ENCODE data around the gene ADAM29. TPM values are rescaled to one million over a fixed set of nuclear protein-coding genes. Genes with fewer than 3 reads are reported as not detected.

Gene ADAM29
- polyA plus RNA-seq, 3 donors, result not detected

GRCh38 chr4:174930895-174931294, 12.7 kb downstream of the ADAM29 start:
- no peak overlapping the region for H3K4me3 Mint-ChIP-seq
- H3K4me1 ChIP-seq (ENCODE audit: control insufficient read depth in 1 of 2, insufficient read depth in 2 of 2, low read length in 2 of 2), result no peaks in the 10 kb centered on the region
- intact Hi-C loops (cut with micrococcal nuclease), result no loop called here
- no peak for TF ChIP-seq CTCF (IDR thresholded peaks at IDR 0.05)
- H3K36me3 ChIP-seq (replicated peaks in 1 of 2; ENCODE audit: control insufficient read depth in 1 of 2, insufficient read depth in 2 of 2, low read length in 2 of 2), result no peaks in the 10 kb centered on the region
- H3K4me3 ChIP-seq (replicated peaks in 1 of 3; ENCODE audit: low read depth in 2 of 3, low read length in 3 of 3), result no peak overlapping the region
- WGBS (ENCODE audit: insufficient coverage), result 73% methylated on average over 4 of the region's 5 CpGs
- DNase-seq, result no peak
- H3K27ac Mint-ChIP-seq, result no peak overlapping the region
- no peak overlapping the region for H3K27ac ChIP-seq (ENCODE audit: low read depth in 1 of 2, low read length in 2 of 2)
- H4K20me1 ChIP-seq (ENCODE audit: insufficient read depth, low read length), result no peaks in the 10 kb centered on the region
- H3K79me2 ChIP-seq (ENCODE audit: insufficient read depth, low read length), result no peaks in the 10 kb centered on the region
- H3K27me3 Mint-ChIP-seq (ENCODE audit: low read depth in 3 of 3), result peaks cover 0 to 2% (median 1%) of the 10 kb centered on the region in 3 donors
- no peak overlapping the region for H3K9ac ChIP-seq (ENCODE audit: insufficient read depth, low read length, poor library complexity, severe bottlenecking)
- no peak overlapping the region for H2AFZ ChIP-seq (ENCODE audit: insufficient read depth, low read depth, low read length, poor library complexity, severe bottlenecking)
- peaks cover 2 to 17% (median 8%) of the 10 kb centered on the region in 7 donors for H3K9me3 Mint-ChIP-seq
- H3K4me2 ChIP-seq (replicated peaks; ENCODE audit: extremely low read depth, low read length, poor library complexity, severe bottlenecking), result no peak overlapping the region
- peaks cover 0 to 3% of the 10 kb centered on the region in 2 donors for H3K9me3 ChIP-seq (replicated peaks in 1 of 2; ENCODE audit: control insufficient read depth in 1 of 2, insufficient read depth in 1 of 2, low read length in 2 of 2)
- no peaks in the 10 kb centered on the region for H3K4me1 Mint-ChIP-seq
- H3K36me3 Mint-ChIP-seq, result no peaks in the 10 kb centered on the region
- no peaks in the 10 kb centered on the region for H3K27me3 ChIP-seq (ENCODE audit: control insufficient read depth in 2 of 2, insufficient read depth in 2 of 2, low read length in 2 of 2)

- no peaks in the 10 kb centered on the region for H4K20me1 ChIP-seq (ENCODE audit: insufficient read depth, low read length)
- Mint-ChIP-seq H3K36me3 (no peaks in the 10 kb centered on the region), H3K4me3 (no peak overlapping the region), H3K27me3 (ENCODE audit: low read depth in 3 of 3) (peaks cover 0 to 2% (median 0%) of the 10 kb centered on the region in 3 donors), H3K4me1 (no peaks in the 10 kb centered on the region), H3K9me3 (peaks cover 2 to 17% (median 7%) of the 10 kb centered on the region in 7 donors), H3K27ac (no peak overlapping the region)
- TF ChIP-seq CTCF (IDR thresholded peaks at IDR 0.05), result no peak
- no peak overlapping the region for H3K9ac ChIP-seq (ENCODE audit: insufficient read depth, low read length, poor library complexity, severe bottlenecking)
- no peaks in the 10 kb centered on the region for H3K4me1 ChIP-seq (ENCODE audit: control insufficient read depth in 1 of 2, insufficient read depth in 2 of 2, low read length in 2 of 2)
- H3K27ac ChIP-seq (ENCODE audit: low read depth in 1 of 2, low read length in 2 of 2), result no peak overlapping the region
- no peaks in the 10 kb centered on the region for H3K36me3 ChIP-seq (replicated peaks in 1 of 2; ENCODE audit: control insufficient read depth in 1 of 2, insufficient read depth in 2 of 2, low read length in 2 of 2)
- H3K79me2 ChIP-seq (ENCODE audit: insufficient read depth, low read length), result no peaks in the 10 kb centered on the region
- no peak overlapping the region for H3K4me2 ChIP-seq (replicated peaks; ENCODE audit: extremely low read depth, low read length, poor library complexity, severe bottlenecking)
- intact Hi-C loops (cut with micrococcal nuclease), result no loop called here
- peaks cover 0 to 2% of the 10 kb centered on the region in 2 donors for H3K9me3 ChIP-seq (replicated peaks in 1 of 2; ENCODE audit: control insufficient read depth in 1 of 2, insufficient read depth in 1 of 2, low read length in 2 of 2)
- H2AFZ ChIP-seq (ENCODE audit: insufficient read depth, low read depth, low read length, poor library complexity, severe bottlenecking), result no peak overlapping the region
- H3K27me3 ChIP-seq (ENCODE audit: control insufficient read depth in 2 of 2, insufficient read depth in 2 of 2, low read length in 2 of 2), result no peaks in the 10 kb centered on the region
- H3K4me3 ChIP-seq (replicated peaks in 1 of 3; ENCODE audit: low read depth in 2 of 3, low read length in 3 of 3), result no peak overlapping the region
- DNase-seq, result no peak
- no CpG with 5 or more reads among the region's 1 CpG for WGBS (ENCODE audit: insufficient coverage)
Measured at GRCh38 chr4:174933083-174933482, 14.9 kb downstream of the ADAM29 start.
